NCI-H128 (cell line): ENCODE results near the gene CENATAC.
"Not testable (repeated sequence)": the region's sequence is repeated elsewhere in the genome, so short reads cannot be mapped to it uniquely, and the experiment has no call there.

Source experiments
- DNase-seq: peaks from one replicate; lab custom pipeline; 2025; ENCODE audit not compliant: unreplicated experiment; lab: John Stamatoyannopoulos, UW

Gene CENATAC

DNA sequence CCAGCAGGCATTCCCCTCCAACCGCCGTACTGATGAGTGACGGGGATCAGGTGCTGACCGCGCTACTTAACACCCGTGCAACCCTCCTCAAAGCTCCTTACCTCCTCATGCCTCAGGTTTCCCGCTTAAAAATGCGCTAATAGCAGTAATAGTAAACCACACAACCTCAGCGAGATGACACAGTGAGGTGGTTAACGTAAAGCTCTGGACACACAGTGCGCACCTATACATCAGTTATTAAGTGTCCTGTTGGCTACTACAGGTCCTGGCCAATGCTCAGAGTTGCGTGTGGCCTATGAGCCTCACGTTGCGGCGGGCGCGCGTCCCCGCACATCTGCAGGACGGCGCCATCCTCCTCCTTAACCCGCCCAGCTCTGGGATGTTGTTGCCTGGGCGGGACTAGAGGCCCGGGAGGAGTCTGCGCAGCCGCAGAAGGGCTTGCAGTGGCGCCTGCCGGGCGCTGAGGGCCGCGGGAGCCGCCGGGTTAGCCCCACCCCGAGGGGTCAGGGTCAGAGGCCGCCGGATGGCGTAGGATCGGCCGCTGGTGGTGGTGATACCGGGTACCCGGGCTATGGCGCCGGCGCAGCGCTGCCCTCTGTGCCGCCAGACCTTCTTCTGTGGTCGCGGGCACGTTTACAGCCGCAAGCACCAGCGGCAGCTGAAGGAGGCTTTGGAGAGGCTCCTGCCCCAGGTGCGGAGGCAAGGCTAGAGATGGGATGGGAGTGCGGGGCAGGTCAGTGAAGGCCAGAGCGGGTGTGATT is at the start of gene CENATAC:
TSS of gene CENATAC (plus strand) at position 512 of the 761 bp plus-strand sequence. CDS start at position 572, 60 bp downstream.
- peak; percentile 77 for DNase-seq

DNA sequence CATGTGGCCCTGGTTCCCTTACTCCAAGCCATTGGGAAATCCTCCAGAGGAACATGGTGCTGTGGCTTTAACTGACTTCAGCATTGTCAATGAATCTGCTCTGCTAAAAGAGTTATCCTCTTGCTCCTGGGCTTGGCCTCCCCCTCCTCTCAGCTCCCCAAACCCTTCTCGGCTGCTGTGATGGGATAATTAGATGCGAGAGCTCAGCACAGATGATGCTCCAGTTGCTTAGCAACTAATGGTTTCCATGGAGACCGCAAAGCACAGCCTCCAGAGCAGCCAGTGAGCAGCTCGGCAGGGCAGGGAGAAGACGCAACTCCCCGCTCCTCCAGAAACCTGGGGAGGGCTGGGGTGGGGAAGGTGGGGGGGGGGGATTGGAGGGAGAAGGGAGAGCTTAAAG is 44.7 kb upstream of the CENATAC start:
- DNase-seq = peak; percentile 79

DNA sequence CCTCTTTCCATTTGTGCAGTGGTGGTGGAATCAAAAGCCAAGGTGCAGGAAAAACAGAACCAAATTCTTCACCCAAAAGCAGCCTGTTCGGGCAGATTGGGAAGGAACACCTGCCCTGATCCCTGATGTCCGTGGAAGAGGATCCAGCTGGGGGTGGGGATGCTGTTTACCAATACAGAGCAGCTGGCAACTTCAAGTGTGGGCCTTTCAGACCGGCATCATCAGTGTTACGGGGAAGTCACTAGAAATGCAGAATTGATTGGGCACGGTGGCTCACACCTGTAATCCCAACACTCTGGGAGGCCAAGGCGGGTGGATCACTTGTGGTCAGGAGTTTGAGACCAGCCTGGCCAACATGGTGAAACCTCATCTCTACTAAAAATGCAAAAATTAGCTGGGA is 44.0 kb upstream of the CENATAC start:
- DNase-seq = not testable (repeated sequence)

- DNase-seq = peak; percentile 52
Measured at GRCh38 chr11:118956094-118956846, 41.7 kb upstream of the CENATAC start, which contains the start of gene UPK2. Gene UPK2, plus strand, starts transcription at chr11:118956298. Its CDS starts 53 bp downstream, at chr11:118956351.

DNA sequence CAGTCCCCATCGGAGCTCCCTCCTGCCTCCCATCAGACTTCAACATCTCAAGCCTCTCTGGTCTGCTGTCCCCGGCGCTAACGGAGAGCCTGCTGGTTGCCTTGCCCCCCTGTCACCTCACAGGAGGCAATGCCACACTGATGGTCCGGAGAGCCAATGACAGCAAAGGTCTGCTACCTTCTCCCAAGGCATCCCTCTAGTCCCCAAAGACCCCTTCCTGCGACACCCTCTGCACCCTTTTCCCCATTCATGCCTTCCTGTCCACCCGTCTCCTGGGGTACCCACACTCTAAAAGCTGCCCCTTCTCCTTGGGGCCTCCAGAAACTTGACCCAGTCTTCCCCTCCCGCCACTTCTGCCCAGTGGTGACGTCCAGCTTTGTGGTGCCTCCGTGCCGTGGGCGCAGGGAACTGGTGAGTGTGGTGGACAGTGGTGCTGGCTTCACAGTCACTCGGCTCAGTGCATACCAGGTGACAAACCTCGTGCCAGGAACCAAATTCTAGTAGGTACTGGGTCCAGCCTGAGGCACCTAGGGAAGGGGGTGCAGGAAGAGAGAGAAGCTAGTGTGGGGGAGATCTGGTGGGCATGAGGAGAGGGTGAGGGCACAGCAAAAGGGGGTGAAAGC is 41.0 kb upstream of the CENATAC start:
- DNase-seq = no peak

- no peak for DNase-seq
Measured at GRCh38 chr11:118957549-118957948, 40.4 kb upstream of the CENATAC start.

- no peak for DNase-seq
Measured at GRCh38 chr11:118957968-118958367, 40.0 kb upstream of the CENATAC start.

DNA sequence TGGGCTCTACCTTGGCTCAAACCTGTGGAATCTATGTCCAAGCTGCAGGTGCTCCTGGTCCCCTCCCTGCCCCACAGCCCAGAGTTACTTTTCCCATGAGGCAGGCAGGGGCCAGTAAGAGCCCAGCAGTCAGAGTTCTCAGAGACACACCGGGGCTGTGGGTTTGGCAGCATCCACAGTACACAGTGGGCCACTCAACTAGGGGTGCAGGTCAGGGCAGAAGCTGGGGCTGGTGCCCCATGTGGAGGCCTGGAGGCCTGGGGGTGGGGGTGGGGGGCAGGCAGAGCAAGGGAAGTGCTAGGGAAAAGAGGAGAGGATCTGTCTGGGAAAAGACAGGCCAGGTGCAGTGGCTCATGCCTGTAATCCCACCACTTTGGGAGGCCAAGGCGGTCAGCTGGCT is 39.4 kb upstream of the CENATAC start:
- no peak for DNase-seq

- DNase-seq = no peak
Measured at GRCh38 chr11:118961189-118961588, 36.7 kb upstream of the CENATAC start.

DNA sequence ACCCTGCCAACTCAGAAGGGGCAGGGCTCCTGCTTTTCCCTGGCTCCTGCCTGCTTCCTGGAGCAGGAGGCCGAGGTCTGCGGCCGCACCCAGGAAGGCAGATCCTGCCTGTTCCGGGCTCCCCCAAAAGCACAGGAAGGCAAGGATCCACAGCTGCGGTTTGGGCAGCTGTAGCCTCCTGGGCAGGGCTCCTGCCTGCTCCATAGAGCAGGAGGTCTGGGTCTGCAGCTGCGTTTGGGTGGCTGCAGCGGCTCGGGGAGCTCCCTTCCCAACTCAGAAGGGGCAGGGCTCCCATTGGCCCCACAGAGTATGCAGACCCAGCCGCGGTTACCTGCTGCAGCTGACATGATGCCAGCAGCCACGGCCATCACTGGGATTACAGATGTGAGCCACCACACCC is 36.3 kb upstream of the CENATAC start:
- DNase-seq = no peak

- not testable (repeated sequence) for DNase-seq
Measured at GRCh38 chr11:118969508-118969907, 28.4 kb upstream of the CENATAC start.

- DNase-seq = no peak
Measured at GRCh38 chr11:118971646-118972045, 26.3 kb upstream of the CENATAC start, which contains the start of gene FOXR1. Gene FOXR1, plus strand, starts transcription at chr11:118971761. Its CDS starts 171 bp downstream, at chr11:118971932.

DNA sequence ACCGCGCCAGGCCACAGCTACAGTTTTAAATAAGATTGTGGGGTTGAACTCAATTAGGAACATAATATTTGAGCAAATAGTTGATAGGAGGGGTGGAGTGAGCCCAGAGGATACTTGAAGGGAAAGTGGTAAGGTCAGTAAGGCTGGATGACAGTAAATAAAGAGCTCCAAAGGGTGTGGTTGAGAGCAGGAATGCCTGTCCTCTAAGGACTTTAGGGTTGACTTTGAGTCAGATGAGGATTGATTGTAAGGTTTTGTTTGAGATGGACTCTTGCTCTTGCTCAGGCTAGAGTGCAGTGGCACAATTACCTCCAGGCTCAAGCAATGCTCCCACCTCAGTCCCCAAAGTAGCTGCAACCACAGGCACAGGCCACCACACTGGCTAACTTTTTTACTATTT is 24.0 kb upstream of the CENATAC start:
- DNase-seq = no peak

DNA sequence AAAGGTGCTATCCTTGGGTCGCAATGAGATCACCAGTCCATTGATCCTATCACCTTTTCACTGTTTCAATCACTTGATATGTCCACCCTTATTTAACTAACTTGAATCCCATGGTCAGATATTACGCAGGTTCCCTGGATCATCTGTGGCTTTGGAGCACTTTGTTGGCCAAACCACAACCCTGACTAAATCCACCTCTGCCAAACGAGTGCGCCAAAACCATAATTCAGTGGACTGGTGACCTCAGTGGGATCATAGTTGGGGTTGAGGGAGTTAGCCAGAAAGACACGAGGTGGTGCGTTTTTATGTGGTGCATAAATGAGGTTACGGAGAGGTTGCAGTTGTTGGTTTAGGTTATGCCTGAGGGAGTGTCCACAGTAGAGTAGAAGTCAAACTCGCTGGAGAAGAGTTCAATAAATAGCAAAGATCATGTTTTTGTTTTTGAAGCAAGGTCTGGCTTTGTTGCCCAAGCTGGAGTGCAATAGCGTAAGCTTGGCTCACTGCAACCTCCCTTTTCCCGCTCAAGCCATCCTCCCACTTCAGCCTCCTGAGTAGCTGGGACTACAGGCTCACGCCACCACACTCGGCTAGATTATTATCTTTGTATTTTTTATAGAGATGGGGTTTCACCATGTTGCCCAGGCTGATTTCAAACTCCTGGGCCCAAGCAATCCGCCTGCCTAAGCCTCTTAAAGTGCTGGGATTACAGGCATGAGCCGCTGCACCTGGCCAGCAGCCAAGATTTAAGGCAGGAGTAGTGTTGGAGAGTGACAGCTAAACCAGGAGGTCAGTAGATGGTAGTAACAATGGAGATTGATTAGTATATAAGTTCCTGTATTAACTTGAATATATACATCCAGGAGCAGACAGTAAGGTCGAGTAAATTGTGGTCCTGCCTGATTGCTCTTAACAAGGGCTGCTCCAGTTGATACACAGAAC is 21.9 kb upstream of the CENATAC start:
- no peak for DNase-seq

DNA sequence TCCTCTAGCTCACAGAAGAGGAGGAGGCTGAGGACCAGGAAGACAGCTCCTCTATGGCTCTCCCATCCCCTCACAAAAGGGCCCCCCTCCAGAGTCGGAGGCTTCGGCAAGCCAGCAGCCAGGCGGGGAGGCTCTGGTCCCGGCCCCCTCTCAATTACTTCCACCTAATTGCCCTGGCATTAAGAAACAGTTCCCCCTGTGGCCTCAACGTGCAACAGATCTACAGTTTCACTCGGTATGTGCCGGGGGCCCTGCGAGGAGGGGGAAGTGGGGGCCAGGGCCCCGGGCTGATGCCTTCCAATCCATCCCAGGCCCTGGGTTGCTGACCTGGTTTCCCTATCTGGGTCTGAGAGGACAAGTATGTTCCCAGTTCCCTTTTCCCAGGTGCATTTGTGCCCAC is 18.5 kb upstream of the CENATAC start:
- DNase-seq = no peak

DNA sequence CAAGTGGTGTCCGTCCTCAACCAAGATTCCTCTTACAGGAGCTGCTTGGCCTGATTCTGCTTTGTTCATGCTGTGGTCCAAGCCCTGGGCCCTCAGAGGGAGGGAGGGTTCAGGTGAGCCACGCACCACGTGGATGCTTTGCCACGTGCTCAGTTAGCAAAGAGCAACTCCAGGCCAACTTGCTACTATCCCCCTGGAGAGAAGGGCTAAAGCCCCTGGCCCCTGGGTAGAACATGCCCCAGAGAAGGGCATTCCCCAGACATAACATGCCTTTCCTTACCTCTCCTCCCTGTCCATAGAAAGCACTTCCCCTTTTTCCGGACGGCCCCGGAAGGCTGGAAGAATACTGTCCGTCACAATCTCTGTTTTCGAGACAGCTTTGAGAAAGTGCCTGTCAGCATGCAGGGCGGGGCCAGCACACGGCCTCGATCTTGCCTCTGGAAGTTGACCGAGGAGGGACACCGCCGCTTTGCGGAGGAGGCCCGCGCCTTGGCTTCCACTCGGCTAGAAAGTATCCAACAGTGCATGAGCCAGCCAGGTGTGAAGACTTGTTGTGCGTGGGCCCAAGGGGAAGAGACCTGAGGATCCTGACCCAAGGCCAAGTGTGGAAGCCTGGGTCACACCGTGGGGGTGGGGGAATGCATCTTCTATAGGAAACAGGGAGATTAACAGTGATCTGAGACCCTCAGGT is 17.6 kb upstream of the CENATAC start:
- DNase-seq = no peak

- not testable (repeated sequence) for DNase-seq
Measured at GRCh38 chr11:118984337-118984736, 13.6 kb upstream of the CENATAC start.

DNA sequence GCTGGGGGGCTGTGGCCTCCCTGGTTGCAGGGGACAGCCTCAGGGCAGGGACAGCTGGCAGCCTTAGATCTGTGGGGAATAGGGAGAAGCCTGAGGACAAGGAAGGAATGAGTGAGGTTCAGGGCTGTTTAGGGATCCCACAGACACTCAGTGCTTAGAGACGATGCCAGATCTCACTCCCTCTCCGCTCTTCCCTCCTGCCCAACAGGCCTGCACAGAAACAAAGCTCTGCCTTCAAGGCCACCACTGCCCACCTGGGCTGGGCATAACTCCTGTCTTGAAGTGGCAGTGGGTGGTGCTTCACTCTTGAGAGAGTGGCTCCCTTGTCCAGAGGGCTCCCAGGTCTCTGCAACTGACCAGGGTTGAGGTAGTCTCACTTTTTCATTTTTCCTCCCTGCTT is 13.1 kb upstream of the CENATAC start:
- no peak for DNase-seq

DNA sequence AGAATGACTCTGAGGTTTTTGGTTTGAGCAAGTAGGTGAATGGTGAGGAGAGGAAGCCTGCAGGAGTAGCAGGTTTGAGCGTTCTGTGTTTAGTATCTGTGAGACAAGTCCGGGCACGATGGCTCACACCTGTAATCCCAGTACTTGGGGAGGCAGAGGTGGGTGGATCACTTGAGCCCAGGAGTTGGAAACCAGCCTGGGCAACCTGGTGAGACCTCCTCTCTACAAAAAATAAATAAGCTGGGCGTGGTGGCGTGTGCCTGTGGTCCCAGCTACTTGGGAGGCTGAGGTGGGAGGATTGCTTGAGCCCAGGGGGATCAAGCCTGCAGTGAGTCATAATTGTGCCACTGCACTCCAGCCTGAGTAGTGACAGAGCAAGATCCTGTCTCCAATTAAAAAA is 9.7 kb upstream of the CENATAC start:
- DNase-seq = no peak

- not testable (repeated sequence) for DNase-seq
Measured at GRCh38 chr11:118991486-118992038, 6.4 kb upstream of the CENATAC start.
